ENCODE results near the gene GHITM.

DNA sequence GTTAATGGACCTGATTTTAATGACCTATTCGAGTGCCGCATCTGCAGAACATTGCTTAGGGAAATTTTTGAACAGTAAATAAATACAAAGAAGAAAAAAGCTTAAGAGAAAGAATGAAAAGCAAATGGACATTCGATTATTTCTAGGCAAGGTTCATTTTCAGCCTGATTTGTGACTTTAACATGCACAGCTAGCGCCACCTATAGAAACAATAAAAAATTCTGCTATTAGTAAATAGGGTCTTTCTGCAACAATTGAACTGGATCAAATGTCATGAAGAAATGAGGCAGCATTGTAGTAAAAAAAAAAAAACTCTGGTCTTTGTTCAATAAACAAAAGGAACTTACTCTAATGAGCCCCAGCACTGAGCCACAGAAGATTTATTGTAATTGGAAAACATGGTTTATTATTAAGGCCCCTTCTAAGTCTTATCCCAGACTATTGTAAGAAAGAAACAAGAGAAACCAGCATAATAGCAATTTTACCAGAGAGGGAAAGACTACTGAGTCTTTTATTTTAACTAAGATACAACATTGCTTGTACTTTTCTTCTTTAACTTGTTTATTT, 41.4 kb upstream of the GHITM start:
- TF ChIP-seq POLR2A (IDR thresholded peaks at IDR 0.05) = no peak
- peak in 2 of 6 experiments; percentile 43 for TF ChIP-seq CTCF (IDR thresholded peaks at IDR 0.05)

Data from esophagus squamous epithelium (tissue), 4 donors.